Glutamatergic neuron (in vitro differentiated cells): ENCODE results near the gene NEUROD2. TPM values are rescaled to one million over a fixed set of nuclear protein-coding genes. Genes with fewer than 3 reads are reported as not detected.

Experiments used
- DNase-seq: peaks from one replicate; pipeline ENCODE4 v3.0.0; 2022
- H3K27ac Mint-ChIP-seq: one replicate; pipeline ENCODE4 v1.8.0; 2020; ENCODE audit warnings: mild to moderate bottlenecking, mixed read lengths, inconsistent platforms; ENCODE audit not compliant: unreplicated experiment
- H3K27me3 Mint-ChIP-seq: one replicate; pipeline ENCODE4 v1.8.0; 2020; ENCODE audit warnings: mild to moderate bottlenecking, moderate library complexity, mixed read lengths, inconsistent platforms; ENCODE audit not compliant: unreplicated experiment
- H3K36me3 Mint-ChIP-seq: one replicate; pipeline ENCODE4 v1.8.0; 2020; ENCODE audit warnings: mild to moderate bottlenecking, mixed read lengths, inconsistent platforms; ENCODE audit not compliant: unreplicated experiment
- H3K4me1 Mint-ChIP-seq: one replicate; pipeline ENCODE4 v1.8.0; 2020; ENCODE audit warnings: mild to moderate bottlenecking, low read depth, mixed read lengths, inconsistent platforms; ENCODE audit not compliant: unreplicated experiment
- H3K4me3 Mint-ChIP-seq: one replicate; pipeline ENCODE4 v1.8.0; 2020; ENCODE audit warnings: mild to moderate bottlenecking, mixed read lengths, inconsistent platforms; ENCODE audit not compliant: unreplicated experiment
- H3K9me3 Mint-ChIP-seq: one replicate; pipeline ENCODE4 v1.8.0; 2020; ENCODE audit warnings: mild to moderate bottlenecking, moderate library complexity, mixed read lengths, inconsistent platforms; ENCODE audit not compliant: unreplicated experiment
- CTCF ChIP-seq: fragments of 200-600 bp; sonication (generic); IDR thresholded peaks from one replicate; pipeline ENCODE4 v1.5.0; 2021; ENCODE audit not compliant: partially characterized antibody, unreplicated experiment
- total RNA-seq: library from RNA; stranded (reverse); fragmentation: NEBNext Ultra II Directional; extraction: Animal tissue kit (Norgen Biotek cat#: 25700); gene quantifications from one replicate; pipeline ENCODE4 v1.2.1, GENCODE V29; 2021; ENCODE audit not compliant: unreplicated experiment

NEUROD2 gene
- total RNA-seq, 1 donor from 2014 or later: 6.3 TPM

DNA sequence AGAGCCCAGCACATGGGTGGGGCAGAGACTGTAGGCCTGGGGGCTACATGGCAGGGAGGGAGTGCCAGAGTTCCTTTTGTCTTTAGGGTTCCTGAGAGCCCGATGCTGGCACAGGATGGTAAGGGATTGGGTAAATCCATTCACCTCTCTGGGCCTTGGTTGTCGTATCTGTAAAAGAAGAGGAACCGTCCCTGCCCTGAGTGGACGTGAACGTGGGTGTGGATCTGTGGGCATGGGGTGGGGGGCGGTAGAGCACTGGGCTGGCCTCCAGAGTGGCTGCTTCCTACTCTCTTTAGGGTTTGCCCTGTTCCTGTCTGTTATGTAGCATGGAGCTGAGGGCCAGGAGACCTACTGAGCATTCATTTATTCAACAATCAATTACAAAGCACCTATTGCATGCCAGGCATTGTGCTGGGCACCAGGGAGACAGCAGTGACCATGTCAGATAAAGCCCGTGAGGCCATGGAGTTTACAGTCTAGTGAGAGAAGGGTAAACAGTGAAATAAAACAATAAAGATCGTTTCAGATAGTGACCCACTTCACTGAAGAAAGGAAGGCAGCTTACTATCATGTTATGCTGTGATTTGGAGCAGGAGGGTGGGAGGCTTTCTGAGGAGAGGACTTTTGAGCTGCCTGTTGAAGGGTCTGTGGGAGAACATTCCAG is 44.3 kb upstream of the NEUROD2 start:
- DNase-seq: no peak
- Mint-ChIP-seq H3K27me3 (peaks cover 12% of the 10 kb centered on the region), H3K4me1 (peaks cover 2% of the 10 kb centered on the region), H3K27ac (peak overlapping the region; percentile 17), H3K36me3 (no peaks in the 10 kb centered on the region), H3K9me3 (peaks cover 5% of the 10 kb centered on the region), H3K4me3 (no peak overlapping the region)
- TF ChIP-seq CTCF: no peak

DNA sequence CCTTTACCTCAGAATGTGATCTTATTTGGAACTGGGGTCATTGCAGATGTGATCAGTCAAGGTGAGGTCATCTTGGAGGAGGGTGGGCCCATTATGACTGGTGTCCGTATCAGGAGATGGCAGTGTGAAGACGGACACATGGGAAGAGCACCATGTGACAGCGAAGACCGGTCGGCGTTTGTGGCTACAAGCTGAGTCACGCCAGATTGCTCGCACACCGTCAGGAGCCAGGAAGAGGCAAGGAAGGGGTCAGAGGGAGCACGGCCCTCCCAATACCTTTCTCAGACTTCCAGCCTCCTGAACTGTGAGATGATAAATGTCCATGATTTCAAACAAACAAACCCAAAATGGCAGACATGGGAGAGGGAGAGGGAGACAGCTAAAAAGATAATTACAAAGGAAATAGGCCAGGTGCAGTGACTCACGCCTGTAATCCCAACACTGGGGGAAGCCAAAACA is 42.4 kb upstream of the NEUROD2 start:
- no peak for DNase-seq
- Mint-ChIP-seq H3K4me3 (no peak overlapping the region), H3K9me3 (peaks cover 3% of the 10 kb centered on the region), H3K36me3 (no peaks in the 10 kb centered on the region), H3K4me1 (peaks cover 2% of the 10 kb centered on the region), H3K27ac (no peak overlapping the region), H3K27me3 (peaks cover 7% of the 10 kb centered on the region)
- TF ChIP-seq CTCF: no peak

DNA sequence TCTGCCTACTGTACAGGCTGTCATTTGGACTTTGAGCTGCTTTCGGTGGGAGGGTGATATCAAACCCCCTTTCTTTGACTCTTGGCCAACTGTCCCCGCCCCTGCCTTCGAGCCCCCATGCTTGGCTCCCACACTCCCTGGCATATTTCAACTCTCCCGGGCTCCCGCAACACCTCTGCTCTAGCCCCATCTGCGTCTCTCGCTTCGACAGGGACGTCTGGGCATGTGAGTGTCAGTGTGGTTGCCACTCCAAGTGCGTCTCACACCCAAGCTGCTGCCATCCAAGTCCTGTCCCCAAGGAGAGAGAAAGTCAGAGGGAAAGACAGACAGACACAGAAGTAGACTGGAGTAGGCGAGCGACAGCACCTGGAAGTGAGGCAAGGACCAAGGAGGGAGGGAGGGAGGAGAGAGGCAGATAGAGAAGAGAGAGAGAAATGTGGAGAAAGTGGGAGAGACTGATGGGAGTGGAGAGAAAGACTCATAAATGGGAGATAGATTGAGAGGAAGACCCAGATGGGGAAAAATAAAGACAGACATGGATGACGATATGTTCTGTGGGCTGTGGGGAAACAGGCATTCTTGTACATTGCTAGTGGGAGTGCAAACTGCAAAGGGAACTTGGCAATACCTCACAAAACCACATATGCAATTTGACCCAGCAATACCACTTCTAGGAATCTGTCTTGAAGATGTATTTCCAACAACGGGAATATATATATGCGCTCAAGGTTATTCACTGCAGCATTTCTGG is 41.1 kb upstream of the NEUROD2 start:
- no peak for TF ChIP-seq CTCF
- Mint-ChIP-seq H3K27ac (no peak overlapping the region), H3K36me3 (no peaks in the 10 kb centered on the region), H3K27me3 (peaks cover 5% of the 10 kb centered on the region), H3K9me3 (peaks cover 3% of the 10 kb centered on the region), H3K4me3 (no peak overlapping the region), H3K4me1 (peaks cover 2% of the 10 kb centered on the region)
- DNase-seq: no peak

- Mint-ChIP-seq H3K4me1 (peaks cover 2% of the 10 kb centered on the region), H3K4me3 (no peak overlapping the region), H3K27me3 (peaks cover 7% of the 10 kb centered on the region), H3K9me3 (peaks cover 5% of the 10 kb centered on the region), H3K27ac (no peak overlapping the region), H3K36me3 (no peaks in the 10 kb centered on the region)
- no peak for TF ChIP-seq CTCF
- DNase-seq: no peak
Measured at GRCh38 chr17:39647256-39647655, 39.5 kb upstream of the NEUROD2 start.

DNA sequence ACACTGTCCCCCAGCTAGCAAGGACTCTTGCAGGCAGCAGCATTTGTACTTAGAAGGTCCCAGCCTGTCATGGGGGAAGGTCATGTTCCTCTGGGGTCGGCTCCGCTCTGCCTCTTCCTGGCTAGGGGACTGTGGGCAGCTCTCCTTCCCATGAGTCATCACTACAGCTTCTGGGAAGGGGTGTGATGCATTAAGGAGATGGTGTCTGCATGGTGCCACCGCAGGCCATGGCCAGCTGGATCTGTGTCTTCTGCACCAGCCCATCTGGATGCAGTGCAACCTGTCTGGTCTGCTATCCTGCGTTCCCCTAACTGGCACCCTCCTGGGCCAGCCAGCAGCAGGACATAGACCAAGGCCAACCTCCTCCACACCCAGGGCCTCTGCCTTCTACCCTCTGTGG is 35.6 kb upstream of the NEUROD2 start:
- no peak for DNase-seq
- no peaks in the 10 kb centered on the region for H3K36me3 Mint-ChIP-seq
- no peak overlapping the region for H3K27ac Mint-ChIP-seq
- H3K4me3 Mint-ChIP-seq: no peak overlapping the region
- H3K27me3 Mint-ChIP-seq: peaks cover 4% of the 10 kb centered on the region
- no peak for TF ChIP-seq CTCF
- peaks cover 1% of the 10 kb centered on the region for H3K4me1 Mint-ChIP-seq
- H3K9me3 Mint-ChIP-seq: peaks cover 2% of the 10 kb centered on the region
